ENCODE results near the gene ZNF25.
"Not testable (repeated sequence)": the region's sequence is repeated elsewhere in the genome, so short reads cannot be mapped to it uniquely, and the experiment has no call there.

The ZNF25 gene

GRCh38 chr10:37976091-37976879, at the start of gene ZNF25:
TSS of gene ZNF25 (minus strand) at chr10:37976647. CDS start at chr10:37971722, 4,925 bp downstream.
- DNase-seq = peak; percentile 71 to 98

GRCh38 chr10:38025283-38025682, 48.8 kb upstream of the ZNF25 start:
- DNase-seq = no peak

DNA sequence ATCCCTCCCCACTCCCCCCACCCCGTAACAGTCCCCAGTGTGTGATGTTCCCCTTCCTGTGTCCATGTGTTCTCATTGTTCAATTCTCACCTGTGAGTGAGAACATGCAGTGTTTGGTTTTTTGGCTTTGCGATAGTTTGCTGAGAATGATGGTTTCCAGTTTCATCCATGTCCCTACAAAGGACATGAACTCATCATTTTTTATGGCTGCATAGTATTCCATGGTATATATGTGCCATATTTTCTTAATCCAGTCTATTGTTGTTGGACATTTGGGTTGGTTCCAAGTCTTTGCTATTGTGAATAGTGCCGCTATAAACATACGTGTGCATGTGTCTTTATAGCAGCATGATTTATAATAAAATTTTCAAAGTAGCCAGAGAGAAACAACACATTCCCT, 42.7 kb upstream of the ZNF25 start:
- DNase-seq = not testable (repeated sequence)

DNA sequence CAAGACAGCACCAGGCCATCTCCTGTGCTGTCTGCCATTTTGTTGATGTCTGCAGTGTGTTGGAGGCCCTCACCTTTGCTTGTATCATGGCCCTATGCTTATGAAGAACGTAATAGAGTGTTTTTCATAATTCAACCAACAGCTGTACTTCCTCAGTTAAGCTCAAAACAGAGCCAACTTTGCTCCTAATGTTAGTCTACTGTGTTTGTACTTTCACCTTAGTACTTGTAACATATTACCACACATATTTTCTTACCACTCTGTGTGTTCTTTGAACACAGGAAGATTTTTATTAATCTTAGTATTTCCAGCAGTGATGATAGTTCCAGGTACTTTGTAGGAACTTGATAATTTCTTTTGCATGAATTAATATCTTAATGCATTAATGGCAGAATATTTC, 39.9 kb upstream of the ZNF25 start:
- DNase-seq = no peak

- DNase-seq = peak; percentile 74 to 76
These were observed 33.9 kb upstream of the ZNF25 start, which contains the start of gene ZNF33A for GRCh38 chr10:38010119-38010903. TSS of gene ZNF33A (plus strand) at chr10:38010675. CDS start at chr10:38012342, 1,667 bp downstream.

- no peak for DNase-seq
These were observed 31.5 kb upstream of the ZNF25 start for GRCh38 chr10:38007991-38008390.

GRCh38 chr10:38007551-38007950, 31.1 kb upstream of the ZNF25 start:
- no peak for DNase-seq

GRCh38 chr10:38003588-38003987, 27.1 kb upstream of the ZNF25 start:
- no peak for DNase-seq

- no peak for DNase-seq
These were observed 26.6 kb upstream of the ZNF25 start for GRCh38 chr10:38003026-38003425.

DNA sequence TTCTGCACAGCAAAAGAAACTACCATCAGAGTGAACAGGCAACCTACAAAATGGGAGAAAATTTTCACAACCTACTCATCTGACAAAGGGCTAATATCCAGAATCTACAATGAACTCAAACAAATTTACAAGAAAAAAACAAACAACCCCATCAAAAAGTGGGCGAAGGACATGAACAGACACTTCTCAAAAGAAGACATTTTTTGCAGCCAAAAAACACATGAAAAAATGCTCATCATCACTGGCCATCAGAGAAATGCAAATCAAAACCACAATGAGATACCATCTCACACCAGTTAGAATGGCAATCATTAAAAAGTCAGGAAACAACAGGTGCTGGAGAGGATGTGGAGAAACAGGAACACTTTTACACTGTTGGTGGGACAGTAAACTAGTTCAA, 24.0 kb upstream of the ZNF25 start:
- DNase-seq = not testable (repeated sequence)

- DNase-seq = not testable (repeated sequence)
These were observed 22.5 kb upstream of the ZNF25 start for GRCh38 chr10:37998920-37999319.

DNA sequence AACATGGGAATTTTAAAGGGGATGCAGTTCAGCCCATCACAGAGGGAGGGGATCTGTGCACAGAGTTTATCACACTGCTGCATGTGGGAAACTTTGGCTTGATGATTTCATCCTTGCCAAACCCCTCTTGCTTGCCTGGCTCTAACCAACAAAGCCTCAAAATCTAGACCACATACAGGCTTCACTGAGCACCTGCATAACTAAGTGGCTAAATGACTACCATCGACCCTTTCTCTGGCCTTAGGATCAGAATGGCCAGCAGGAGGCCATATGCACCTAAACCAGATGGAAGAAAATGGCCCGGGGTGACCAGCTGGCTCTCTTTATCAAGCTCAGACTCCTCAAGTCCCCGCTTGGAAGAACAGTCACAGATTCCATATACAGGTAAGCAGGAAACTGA, 15.6 kb upstream of the ZNF25 start:
- DNase-seq = no peak

DNA sequence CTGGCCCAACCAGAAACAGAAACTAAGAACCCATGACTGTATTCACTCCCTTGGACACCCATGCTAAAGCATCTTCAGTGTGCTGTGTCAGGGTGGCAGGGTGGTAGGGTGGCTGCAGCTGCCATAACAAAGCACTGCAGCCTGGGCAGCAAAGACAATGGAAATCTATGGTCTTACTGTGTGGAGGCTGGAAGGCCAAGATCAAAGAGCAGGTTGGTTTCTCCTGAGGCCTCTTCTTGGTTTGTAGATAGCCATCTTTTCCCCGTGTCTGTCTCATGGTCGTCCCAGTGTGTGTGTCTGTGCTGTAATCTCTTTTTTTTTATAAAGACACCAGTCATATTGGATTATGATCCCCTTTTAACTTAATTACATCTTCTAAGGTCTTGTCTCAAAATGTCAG, 15.2 kb upstream of the ZNF25 start:
- no peak for DNase-seq

- DNase-seq = no peak
These were observed 395 bp upstream of the ZNF25 start for GRCh38 chr10:37976880-37977203.

DNA sequence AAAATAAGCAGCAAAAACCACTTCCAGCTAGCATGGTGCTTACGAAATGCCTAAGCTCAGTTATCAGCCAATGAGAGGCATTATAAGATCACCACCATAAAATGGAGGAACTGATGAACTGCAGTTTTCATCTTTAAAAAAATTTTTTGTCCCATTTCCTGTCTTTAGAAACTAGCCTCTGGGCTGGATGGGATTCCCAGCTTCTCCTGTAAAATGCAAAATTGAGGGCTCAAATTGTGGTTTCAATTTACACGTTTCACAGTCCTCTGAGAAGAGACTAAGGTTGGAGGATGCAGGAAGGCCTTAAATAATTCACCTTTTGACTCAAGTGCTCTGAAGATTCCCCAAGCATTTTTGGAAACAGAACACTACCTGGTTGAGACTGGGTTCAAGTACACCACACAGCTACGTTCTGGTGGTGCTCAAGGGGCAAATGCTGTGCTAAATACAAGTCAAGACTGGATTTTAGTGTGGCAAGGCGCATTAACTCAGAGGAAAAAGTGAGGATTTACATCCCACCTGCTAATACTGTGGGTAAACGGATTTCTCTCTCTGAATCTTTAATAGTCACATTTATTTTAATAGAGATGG, 951 bp downstream of the ZNF25 start:
- no peak for DNase-seq

DNA sequence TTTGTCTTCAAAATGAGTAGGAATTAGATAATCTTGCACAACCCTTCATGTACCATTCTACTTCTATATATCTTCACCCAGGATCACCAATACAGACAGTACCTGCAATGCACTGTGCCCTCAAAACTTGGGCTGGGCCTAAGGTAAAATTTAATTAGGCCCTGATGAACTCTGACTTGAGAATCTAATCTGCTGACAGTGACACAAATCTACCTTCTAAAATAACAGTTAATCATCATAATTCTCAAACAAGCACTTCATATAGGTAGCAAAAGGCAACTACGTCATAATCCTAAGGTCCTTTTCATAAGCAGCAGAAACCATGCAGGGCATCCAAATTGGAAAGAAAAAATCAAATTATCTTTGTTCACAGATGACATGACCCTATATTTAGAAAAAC, 4.1 kb downstream of the ZNF25 start:
- DNase-seq = no peak

GRCh38 chr10:37965006-37965405, 11.4 kb downstream of the ZNF25 start:
- no peak for DNase-seq

DNA sequence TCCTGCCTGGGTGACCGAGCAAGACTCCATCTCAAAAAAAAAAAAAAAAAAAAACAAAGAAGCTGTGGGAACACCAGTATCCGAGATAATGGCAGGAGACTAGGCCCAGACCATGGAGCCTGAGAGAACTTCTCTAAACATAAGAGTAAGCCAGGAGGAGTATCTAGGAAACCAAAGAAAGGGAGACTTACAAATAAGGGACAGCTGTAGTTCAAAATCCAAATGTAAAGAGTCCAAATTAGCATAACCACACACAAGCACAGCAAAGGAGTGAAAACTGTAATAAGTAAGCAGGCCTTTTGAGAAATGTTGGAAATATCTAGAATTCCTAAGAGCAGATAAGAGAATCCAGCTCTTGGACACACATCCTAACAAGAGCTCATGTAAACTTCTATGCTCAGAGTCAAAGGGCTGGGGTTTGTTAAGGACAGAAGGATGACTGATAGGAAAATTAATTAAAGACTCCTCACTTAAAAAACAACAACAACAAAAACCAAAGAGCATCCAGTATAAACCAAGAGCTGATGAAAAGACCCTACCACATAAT, 15.8 kb downstream of the ZNF25 start:
- DNase-seq = no peak

DNA sequence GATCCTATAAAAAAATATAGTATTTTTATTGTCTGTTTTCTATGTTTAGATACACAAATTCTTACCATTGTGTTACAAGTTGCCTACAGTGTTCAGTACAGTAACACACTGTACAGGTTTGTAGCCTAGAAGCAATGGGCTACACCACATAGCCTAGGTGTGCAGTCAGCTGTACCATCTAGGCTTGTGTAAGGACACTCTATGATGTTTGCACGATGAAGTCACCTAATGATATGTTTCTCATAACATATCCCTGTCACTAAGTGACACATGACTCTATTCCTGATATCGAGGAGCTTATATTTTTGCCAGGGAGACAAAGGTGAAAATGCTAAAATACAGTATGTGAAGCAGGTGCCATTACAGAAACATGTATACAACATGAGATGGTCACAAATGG, 18.6 kb downstream of the ZNF25 start:
- DNase-seq = no peak

GRCh38 chr10:37952926-37953325, 23.5 kb downstream of the ZNF25 start:
- no peak for DNase-seq

DNA sequence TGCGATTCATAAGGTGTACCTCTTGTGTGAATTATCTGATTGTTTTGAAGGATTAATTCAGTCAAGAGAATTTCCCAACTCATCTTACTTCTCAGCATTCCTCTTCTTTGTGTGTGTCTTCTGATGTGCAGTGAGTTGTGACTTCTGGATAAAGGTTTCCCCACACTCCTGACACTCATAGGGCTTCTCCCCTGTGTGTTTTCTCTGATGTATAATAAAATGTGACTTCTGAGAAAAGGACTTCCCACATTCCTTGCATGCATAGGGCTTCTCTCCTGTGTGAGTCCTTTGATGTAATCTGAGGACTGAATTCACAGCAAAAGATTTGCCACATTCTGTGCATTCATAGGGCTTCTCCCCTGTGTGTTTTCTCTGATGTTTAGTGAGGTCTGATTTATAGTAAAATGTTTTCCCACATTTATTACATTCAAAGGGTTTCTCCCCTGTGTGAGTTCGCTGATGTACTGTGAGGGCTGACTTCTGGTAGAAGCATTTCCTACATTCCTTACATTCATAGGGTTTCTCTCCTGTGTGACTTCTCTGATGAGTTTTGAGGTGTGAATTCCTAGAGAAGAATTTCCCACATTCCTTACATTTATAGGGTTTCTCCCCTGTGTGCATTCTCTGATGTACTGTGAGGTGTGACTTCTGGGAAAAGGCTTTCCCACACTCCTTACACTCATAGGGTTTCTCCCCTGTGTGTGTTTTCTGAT, 24.2 kb downstream of the ZNF25 start:
- no peak for DNase-seq

GRCh38 chr10:37948210-37948609, 28.2 kb downstream of the ZNF25 start:
- DNase-seq = no peak

DNA sequence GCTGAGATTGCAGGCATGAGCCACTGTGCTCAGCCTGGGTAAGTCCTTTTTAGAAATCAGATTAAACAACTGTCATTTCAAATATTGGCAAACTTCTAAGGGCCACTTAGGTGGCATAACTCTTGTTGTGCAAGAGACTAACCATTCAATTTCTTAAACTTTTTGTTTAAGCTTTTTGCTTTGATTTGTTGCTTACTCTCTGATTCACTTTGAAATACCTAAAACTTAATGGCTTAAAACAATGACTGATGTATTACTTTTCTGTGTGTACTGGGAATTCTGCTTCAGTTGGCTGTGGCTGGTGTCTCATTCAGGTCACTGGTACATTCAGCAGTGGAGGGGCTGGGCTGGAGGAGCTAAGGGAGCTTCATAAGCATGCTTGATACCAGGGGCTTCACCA, 28.9 kb downstream of the ZNF25 start:
- DNase-seq = no peak

Data from cerebellar nuclear complex (tissue), 1 donor.